ENCODE data around the gene BRME1. TPM values are rescaled to one million over a fixed set of nuclear protein-coding genes. Genes with fewer than 3 reads are reported as not detected.
A peak's percentile ranks its signal among the peaks of the same experiment; 100 is the strongest.

The BRME1 gene
- total and polyA plus RNA-seq, 2 of the 13 experiments (the other 11 are each of a cell fraction or from before 2014, with no cell fraction given): 0.74 to 1.5 TPM

DNA sequence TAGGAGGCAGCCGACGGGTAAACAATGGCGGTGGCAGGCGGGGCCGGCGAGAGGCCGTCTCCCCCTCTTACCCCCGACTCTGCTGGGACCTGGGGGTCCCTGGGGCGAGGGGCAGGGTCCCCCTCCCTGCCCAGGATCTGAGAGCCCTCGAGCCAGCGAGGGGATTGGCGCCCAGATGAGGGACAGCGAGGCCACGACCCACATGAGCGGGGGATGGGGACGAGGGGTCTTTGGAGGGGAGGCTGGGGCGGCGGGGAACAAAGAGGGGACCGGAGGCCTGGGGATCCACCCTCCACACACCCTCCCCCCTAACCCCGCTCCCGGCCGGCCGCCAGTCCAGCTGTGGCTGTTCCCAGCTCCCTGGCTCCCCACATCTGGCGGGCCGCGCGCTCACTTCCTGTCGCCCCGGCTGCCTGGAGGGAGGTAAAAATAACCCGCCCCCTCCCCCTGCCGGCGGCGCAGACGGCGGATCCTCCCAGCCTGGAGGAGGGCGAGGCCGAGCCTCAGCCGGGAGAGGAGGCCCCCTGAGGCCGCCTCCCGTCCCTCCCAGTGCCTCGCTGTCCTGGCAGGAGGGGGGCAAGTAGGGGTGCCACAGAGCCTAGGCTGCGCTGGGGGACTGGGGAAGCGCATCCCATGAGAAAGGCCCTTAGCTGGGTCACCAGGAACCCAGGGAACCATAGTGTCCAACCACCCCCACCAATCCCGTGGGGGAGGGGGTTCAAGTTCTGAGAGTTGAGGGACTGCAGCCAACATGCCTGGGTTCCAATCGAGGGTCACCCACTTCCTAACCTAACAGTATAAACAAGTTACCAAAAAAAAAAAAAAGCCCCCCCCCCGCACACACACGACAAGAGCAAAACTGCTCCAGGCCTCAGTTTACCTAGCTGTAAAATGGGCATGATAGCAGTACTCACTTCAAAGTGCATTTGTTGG, 58.2 kb downstream of the BRME1 start (continued):
- TF ChIP-seq, protein P1, sequence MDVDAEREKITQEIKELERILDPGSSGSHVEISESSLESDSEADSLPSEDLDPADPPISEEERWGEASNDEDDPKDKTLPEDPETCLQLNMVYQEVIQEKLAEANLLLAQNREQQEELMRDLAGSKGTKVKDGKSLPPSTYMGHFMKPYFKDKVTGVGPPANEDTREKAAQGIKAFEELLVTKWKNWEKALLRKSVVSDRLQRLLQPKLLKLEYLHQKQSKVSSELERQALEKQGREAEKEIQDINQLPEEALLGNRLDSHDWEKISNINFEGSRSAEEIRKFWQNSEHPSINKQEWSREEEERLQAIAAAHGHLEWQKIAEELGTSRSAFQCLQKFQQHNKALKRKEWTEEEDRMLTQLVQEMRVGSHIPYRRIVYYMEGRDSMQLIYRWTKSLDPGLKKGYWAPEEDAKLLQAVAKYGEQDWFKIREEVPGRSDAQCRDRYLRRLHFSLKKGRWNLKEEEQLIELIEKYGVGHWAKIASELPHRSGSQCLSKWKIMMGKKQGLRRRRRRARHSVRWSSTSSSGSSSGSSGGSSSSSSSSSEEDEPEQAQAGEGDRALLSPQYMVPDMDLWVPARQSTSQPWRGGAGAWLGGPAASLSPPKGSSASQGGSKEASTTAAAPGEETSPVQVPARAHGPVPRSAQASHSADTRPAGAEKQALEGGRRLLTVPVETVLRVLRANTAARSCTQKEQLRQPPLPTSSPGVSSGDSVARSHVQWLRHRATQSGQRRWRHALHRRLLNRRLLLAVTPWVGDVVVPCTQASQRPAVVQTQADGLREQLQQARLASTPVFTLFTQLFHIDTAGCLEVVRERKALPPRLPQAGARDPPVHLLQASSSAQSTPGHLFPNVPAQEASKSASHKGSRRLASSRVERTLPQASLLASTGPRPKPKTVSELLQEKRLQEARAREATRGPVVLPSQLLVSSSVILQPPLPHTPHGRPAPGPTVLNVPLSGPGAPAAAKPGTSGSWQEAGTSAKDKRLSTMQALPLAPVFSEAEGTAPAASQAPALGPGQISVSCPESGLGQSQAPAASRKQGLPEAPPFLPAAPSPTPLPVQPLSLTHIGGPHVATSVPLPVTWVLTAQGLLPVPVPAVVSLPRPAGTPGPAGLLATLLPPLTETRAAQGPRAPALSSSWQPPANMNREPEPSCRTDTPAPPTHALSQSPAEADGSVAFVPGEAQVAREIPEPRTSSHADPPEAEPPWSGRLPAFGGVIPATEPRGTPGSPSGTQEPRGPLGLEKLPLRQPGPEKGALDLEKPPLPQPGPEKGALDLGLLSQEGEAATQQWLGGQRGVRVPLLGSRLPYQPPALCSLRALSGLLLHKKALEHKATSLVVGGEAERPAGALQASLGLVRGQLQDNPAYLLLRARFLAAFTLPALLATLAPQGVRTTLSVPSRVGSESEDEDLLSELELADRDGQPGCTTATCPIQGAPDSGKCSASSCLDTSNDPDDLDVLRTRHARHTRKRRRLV (CRISPR knock-in tag; IDR thresholded peaks at IDR 0.05): no peak
- TF ChIP-seq, protein P2, sequence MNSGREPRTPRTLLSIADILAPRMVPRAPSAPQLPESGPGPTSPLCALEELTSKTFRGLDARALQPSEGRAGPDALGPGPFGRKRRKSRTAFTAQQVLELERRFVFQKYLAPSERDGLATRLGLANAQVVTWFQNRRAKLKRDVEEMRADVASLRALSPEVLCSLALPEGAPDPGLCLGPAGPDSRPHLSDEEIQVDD (CRISPR knock-in tag; IDR thresholded peaks at IDR 0.05; ENCODE audit: borderline replicate concordance): no peak
- no peak for TF ChIP-seq CHCHD3 (CRISPR knock-in tag; IDR thresholded peaks at IDR 0.05)
- no peak for TF ChIP-seq NR3C1 (CRISPR knock-in tag; IDR thresholded peaks at IDR 0.05)
- TF ChIP-seq, protein P3, sequence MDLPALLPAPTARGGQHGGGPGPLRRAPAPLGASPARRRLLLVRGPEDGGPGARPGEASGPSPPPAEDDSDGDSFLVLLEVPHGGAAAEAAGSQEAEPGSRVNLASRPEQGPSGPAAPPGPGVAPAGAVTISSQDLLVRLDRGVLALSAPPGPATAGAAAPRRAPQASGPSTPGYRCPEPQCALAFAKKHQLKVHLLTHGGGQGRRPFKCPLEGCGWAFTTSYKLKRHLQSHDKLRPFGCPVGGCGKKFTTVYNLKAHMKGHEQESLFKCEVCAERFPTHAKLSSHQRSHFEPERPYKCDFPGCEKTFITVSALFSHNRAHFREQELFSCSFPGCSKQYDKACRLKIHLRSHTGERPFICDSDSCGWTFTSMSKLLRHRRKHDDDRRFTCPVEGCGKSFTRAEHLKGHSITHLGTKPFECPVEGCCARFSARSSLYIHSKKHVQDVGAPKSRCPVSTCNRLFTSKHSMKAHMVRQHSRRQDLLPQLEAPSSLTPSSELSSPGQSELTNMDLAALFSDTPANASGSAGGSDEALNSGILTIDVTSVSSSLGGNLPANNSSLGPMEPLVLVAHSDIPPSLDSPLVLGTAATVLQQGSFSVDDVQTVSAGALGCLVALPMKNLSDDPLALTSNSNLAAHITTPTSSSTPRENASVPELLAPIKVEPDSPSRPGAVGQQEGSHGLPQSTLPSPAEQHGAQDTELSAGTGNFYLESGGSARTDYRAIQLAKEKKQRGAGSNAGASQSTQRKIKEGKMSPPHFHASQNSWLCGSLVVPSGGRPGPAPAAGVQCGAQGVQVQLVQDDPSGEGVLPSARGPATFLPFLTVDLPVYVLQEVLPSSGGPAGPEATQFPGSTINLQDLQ (CRISPR knock-in tag; IDR thresholded peaks at IDR 0.05): no peak
- no peak for TF ChIP-seq SOX5 (CRISPR knock-in tag; IDR thresholded peaks at IDR 0.05; ENCODE audit: borderline replicate concordance)
- TF ChIP-seq, protein P4, sequence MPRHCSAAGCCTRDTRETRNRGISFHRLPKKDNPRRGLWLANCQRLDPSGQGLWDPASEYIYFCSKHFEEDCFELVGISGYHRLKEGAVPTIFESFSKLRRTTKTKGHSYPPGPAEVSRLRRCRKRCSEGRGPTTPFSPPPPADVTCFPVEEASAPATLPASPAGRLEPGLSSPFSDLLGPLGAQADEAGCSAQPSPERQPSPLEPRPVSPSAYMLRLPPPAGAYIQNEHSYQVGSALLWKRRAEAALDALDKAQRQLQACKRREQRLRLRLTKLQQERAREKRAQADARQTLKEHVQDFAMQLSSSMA (CRISPR knock-in tag; IDR thresholded peaks at IDR 0.05): no peak
- no peak for TF ChIP-seq ZNF841 (CRISPR knock-in tag; IDR thresholded peaks at IDR 0.05; ENCODE audit: borderline replicate concordance)
- no peak for TF ChIP-seq ZNF282 (IDR thresholded peaks at IDR 0.05; ENCODE audit: partially characterized antibody)
- no peak for TF ChIP-seq BHLHE40 (IDR thresholded peaks at IDR 0.05; ENCODE audit: low read length)
- no peak for TF ChIP-seq HOXA3 (CRISPR knock-in tag; IDR thresholded peaks at IDR 0.05)
- no peak for TF ChIP-seq ZNF607 (CRISPR knock-in tag; IDR thresholded peaks at IDR 0.05; ENCODE audit: borderline replicate concordance)
- TF ChIP-seq PHF8 (CRISPR knock-in tag; IDR thresholded peaks at IDR 0.05): 0 out of 2 replicates have a peak, but pooled peaks have one; percentile 44
- TF ChIP-seq MEF2D (CRISPR knock-in tag; IDR thresholded peaks at IDR 0.05): 0 out of 2 replicates have a peak, but pooled peaks have one; percentile 36
- TF ChIP-seq TARDBP (CRISPR knock-in tag; IDR thresholded peaks at IDR 0.05): no peak; the same call in 1 of the 2 replicates
- TF ChIP-seq, protein P5, sequence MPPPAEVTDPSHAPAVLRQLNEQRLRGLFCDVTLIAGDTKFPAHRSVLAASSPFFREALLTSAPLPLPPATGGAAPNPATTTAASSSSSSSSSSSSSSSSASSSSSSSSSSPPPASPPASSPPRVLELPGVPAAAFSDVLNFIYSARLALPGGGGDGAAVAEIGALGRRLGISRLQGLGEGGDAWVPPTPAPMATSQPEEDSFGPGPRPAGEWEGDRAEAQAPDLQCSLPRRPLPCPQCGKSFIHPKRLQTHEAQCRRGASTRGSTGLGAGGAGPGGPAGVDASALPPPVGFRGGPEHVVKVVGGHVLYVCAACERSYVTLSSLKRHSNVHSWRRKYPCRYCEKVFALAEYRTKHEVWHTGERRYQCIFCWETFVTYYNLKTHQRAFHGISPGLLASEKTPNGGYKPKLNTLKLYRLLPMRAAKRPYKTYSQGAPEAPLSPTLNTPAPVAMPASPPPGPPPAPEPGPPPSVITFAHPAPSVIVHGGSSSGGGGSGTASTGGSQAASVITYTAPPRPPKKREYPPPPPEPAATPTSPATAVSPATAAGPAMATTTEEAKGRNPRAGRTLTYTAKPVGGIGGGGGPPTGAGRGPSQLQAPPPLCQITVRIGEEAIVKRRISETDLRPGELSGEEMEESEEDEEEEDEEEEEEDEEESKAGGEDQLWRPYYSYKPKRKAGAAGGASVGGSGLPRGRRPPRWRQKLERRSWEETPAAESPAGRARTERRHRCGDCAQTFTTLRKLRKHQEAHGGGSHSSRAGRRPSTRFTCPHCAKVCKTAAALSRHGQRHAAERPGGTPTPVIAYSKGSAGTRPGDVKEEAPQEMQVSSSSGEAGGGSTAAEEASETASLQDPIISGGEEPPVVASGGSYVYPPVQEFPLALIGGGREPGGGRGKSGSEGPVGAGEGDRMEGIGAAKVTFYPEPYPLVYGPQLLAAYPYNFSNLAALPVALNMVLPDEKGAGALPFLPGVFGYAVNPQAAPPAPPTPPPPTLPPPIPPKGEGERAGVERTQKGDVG (CRISPR knock-in tag; IDR thresholded peaks at IDR 0.05; ENCODE audit: borderline replicate concordance): no peak
